Retinal pigment epithelial cell (primary cell): ENCODE results near the gene MMP11.

Experiments used
- DNase-seq: peaks from one replicate; pipeline ENCODE4 v3.0.0-alpha.2; 2010; ENCODE audit warnings: low read depth
- H3K4me3 ChIP-seq: 2 replicates; pipeline ENCODE4 v1.5.1; 2011; ENCODE audit warnings: mild to moderate bottlenecking, low read length, control low read depth, moderate library complexity
- TF ChIP-seq, protein P1 (sequence below): conservative IDR thresholded peaks from 2 replicates; pipeline ENCODE4 v1.5.1; 2011; ENCODE audit warnings: low read depth, low read length, control low read depth, inconsistent platforms

The MMP11 gene

DNA sequence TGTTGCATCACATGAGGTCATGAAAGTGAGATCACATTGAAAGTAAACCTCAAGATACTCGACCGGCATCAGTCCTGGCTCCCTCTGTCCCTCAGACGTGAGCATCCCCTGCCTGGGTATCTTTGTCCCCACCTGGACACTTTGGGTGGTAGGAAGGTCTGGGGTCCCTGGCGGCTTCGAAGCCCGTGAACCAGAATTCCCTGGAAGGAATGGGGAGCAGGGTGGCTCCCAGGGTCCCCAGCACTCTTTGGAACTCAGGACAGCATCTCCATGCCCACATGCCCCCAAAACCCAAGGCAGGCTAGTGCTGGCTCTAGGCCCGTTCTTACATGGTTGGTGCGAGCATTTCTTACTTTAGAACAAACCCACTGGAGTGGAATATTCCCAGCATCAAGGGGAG lies 58.6 kb downstream of the MMP11 start:
- no peak for DNase-seq
- TF ChIP-seq, protein P1, sequence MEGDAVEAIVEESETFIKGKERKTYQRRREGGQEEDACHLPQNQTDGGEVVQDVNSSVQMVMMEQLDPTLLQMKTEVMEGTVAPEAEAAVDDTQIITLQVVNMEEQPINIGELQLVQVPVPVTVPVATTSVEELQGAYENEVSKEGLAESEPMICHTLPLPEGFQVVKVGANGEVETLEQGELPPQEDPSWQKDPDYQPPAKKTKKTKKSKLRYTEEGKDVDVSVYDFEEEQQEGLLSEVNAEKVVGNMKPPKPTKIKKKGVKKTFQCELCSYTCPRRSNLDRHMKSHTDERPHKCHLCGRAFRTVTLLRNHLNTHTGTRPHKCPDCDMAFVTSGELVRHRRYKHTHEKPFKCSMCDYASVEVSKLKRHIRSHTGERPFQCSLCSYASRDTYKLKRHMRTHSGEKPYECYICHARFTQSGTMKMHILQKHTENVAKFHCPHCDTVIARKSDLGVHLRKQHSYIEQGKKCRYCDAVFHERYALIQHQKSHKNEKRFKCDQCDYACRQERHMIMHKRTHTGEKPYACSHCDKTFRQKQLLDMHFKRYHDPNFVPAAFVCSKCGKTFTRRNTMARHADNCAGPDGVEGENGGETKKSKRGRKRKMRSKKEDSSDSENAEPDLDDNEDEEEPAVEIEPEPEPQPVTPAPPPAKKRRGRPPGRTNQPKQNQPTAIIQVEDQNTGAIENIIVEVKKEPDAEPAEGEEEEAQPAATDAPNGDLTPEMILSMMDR, result no peak
- H3K4me3 ChIP-seq, result no peak overlapping the region

DNA sequence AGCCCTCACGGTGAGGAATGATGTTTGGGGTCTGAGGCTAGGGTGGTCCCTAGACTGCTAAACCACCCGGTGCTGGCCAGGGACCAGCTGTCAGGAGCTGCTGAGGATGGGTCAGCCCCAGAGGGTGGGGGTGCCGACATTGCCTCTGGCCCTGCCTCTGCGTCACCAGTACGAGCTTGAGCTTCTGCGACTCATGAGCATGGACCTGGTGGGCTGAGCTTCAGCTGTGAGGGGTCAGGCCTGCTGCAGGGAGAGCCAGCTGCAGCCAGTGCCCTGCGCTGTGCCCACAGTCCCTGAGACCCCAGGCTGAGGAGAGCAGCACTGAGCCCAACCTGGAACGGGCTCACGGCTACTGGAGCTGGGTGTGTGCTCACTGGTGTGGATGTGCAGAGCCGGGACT lies 59.1 kb downstream of the MMP11 start:
- DNase-seq, result no peak
- no peak overlapping the region for H3K4me3 ChIP-seq
- TF ChIP-seq, protein P1, result no peak

DNA sequence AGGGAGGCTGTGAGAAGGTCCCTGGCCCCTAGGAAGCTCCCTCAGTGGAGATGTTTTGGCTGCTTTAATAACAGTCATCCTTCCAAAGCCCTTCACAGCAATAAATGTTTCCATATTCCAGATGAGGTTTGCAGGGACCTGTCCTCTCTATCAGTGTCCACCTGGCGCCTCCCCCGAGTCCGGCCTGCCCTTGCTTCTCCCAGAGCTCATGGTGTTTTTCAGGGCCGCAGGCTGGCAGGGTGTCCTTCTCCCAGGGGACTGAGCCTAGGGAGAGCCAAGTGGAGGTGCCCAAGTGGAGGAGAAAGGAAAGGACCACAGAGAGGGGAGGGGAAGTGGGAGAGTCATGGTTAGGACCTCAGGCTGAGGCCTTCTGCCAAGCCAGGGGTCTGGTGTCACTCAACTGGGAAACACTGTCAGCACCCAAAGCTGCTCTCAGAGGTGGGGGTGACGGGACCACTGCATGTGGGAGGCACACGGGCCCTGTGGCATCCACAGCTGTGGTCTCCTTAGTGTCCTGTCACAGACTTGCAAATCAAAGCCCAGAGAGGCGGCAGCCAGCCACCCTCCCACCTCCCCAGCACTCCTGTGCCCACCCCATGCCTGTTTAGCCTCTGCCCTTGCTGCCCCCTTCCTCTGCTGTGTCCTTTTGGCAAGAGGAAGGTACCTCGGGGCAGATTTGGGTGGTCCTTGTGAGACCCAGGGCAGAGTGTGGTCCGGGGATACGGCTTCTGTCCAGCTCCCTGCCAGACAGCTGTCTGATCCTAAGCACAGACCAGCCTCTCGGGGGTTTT lies 59.8 kb downstream of the MMP11 start:
- H3K4me3 ChIP-seq, result no peak overlapping the region
- TF ChIP-seq, protein P1, result no peak

DNA sequence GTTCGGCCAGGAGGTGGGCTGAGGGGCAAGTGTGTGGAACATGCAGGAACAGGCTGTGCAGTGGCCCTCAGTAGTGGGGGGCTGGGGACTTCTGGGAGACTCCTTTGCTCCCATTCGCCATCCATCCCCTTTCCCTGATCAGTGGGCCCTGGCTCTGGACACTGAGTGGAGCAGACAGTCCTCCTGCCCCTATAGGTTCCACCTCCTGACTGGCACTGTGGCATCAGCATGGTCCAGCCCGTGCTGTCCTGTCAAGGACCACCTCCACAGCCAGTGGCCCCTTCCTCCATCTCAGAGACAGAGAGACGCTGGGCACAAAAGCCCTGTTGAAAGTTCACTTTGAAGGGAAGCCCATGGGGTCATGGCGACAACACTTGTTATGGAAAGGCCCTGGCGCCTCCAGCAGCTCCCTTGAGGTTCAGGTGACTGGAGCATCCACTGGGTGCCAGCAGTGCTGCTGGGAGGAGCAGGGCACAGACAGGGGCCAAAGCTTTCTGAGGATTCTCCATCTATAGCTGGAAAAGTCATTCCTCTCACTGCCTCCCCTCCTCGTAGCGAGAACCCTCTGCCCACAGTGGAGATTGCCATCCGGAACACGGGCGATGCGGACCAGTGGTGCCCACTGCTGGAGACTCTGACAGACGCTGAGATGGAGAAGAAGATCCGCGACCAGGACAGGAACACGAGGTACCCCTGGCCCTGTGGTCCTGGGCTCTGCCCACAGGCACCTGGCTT lies 60.5 kb downstream of the MMP11 start:
- no peak overlapping the region for H3K4me3 ChIP-seq
- TF ChIP-seq, protein P1, result no peak
- no peak for DNase-seq

More for the DNA sequence above, 59.8 kb downstream of the MMP11 start:
- DNase-seq, result no peak
